Large intestine (tissue), 3 donors: ENCODE results near the gene TPRG1. TPM values are rescaled to one million over a fixed set of nuclear protein-coding genes. Genes with fewer than 3 reads are reported as not detected.
A peak's percentile ranks its signal among the peaks of the same experiment; 100 is the strongest.

Source experiments
- DNase-seq, 2 donors: peaks; one replicate each; pipeline versions ENCODE4 v3.0.0 to v3.0.0-alpha.2; 2013
- H3K27ac ChIP-seq: one replicate; pipeline ENCODE4 v1.5.1; 2013; ENCODE audit warnings: low read length
- H3K27me3 ChIP-seq: 2 replicates; pipeline ENCODE4 v1.6.1; 2013; ENCODE audit warnings: low read length; ENCODE audit not compliant: control insufficient read depth, insufficient read depth
- H3K36me3 ChIP-seq: 2 replicates; pipeline ENCODE4 v1.6.1; 2013; ENCODE audit warnings: low read length; ENCODE audit not compliant: control insufficient read depth, insufficient read depth
- H3K4me1 ChIP-seq: one replicate; pipeline ENCODE4 v1.6.1; 2013; ENCODE audit warnings: low read length; ENCODE audit not compliant: control insufficient read depth, insufficient read depth
- H3K4me3 ChIP-seq: one replicate; pipeline ENCODE4 v1.5.1; 2013; ENCODE audit warnings: low read length
- H3K9me3 ChIP-seq: one replicate; pipeline ENCODE4 v1.6.1; 2013; ENCODE audit warnings: mild to moderate bottlenecking, low read depth, low read length, moderate library complexity; ENCODE audit not compliant: control insufficient read depth
- WGBS: methylation state at CpG from one replicate; pipeline ENCODE4 v1.1.5; 2013; ENCODE audit warnings: low lambda C conversion rate; ENCODE audit not compliant: insufficient coverage; 5-methylcytosine and 5-hydroxymethylcytosine counted together
- polyA plus RNA-seq: library from polyadenylated mRNA; unstranded; fragments of 120-200 nt; gene quantifications from one replicate; pipeline ENCODE4 v1.2.1, GENCODE V29; 2013

Gene TPRG1
- polyA plus RNA-seq, 1 donor = 0.64 TPM

DNA sequence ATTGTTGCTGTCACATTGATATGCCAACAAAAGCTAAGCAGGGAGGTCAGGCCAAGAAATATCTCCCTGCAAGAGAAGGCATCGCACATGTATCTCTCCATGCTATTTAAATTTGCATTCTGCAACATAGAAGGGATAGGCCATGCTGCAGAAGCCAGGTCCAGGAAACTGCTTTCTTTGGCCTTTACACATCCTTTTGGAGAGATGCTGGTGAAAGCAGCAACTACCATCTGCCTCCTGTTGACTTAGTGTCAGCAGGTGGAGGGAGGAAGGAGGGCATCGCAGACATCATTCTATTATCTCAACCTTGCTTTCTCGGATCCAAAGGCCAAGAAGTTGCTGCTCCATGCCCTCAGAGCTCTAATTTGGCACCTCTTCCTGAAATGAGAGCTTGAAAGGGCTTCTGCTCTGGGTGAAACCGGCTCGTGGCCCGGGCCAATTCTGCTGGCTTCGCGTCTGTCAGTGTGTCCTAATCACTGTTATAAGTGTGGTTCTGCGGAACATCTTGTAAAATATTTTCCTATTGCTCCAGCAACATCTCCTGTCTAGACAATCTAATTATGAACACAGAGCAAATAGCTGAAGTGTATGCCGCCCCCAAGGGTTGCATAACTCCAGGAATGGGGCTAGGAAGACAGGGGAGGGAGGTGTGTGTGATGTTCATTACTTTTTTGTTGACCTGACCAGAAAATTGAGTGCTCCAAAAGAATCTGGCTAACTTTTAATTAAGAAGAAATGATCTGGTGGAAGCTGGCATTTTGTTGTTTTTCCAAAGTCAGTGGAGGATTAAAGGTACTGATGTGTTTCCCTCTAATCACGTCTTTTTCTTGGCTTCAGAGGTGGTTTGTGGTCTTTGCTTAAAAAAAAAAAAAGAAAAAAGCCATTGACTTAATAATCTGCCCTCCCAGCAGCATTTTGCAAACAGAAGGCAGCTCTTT is 89.1 kb downstream of the TPRG1 start:
- DNase-seq = peak in 1 of 2 donors; percentile 14
- no peak overlapping the region for H3K27ac ChIP-seq

DNA sequence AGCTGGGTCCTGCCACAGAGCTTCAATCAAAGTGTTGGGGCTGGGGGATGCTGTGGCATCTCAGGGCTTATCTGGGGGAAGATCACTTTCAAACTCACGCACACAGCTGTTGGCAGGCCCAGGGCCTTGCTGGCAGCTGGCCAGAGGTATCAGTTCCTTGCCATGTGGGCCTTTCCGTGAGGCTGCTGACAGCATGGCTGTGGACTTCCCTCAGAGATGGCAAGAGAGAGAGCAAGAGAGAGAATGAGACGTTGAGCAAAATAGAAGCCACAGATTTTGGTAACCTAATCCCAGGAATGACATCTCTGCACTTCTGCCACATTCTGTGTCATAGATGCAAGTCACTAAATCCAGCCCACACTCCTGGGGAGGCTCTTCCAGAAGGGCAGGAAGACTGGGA is 91.0 kb downstream of the TPRG1 start:
- H3K4me1 ChIP-seq = no peaks in the 10 kb centered on the region
- H3K9me3 ChIP-seq = no peaks in the 10 kb centered on the region
- no peak overlapping the region for H3K4me3 ChIP-seq
- no peaks in the 10 kb centered on the region for H3K27me3 ChIP-seq
- DNase-seq = no peak
- WGBS = no CpG with 5 or more reads among the region's 3 CpGs
- H3K27ac ChIP-seq = no peak overlapping the region
- H3K36me3 ChIP-seq = no peaks in the 10 kb centered on the region

More for the DNA sequence above, 89.1 kb downstream of the TPRG1 start:
- H3K4me3 ChIP-seq = no peak overlapping the region
- no peaks in the 10 kb centered on the region for H3K9me3 ChIP-seq
- no peaks in the 10 kb centered on the region for H3K36me3 ChIP-seq
- no peaks in the 10 kb centered on the region for H3K27me3 ChIP-seq
- WGBS = 75% methylated on average over 1 of the region's 11 CpGs
- H3K4me1 ChIP-seq = no peaks in the 10 kb centered on the region

DNA sequence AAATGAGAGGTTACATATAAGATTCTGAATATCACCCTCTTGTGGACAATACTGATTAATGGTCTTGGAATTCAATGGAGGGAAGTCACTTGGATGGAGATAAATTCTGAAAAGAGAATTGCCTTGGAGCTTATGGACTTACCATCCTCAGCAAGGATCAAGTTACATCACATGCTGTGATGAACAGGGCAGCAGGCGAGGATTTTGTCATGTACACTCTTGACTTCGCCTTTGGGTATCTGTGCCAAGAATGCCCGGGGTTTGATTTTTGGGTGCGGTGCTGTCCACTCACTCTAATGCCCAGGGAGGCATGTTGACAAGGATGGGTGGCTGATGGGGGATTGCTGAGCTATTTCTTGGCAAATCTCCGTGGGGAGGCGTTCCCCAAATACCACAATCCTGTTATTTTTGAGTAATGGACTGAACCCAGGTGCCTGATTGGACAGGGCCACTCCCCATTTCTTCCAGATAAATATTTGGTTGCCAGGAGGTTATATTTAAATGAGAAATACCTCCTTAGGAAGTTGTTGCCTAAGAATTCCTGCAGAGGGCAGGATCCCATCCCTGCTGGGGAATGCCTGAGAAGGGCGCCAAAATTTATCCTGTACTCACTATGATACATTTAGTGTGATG is 96.3 kb downstream of the TPRG1 start:
- DNase-seq = no peak
- Histone ChIP-seq H3K27me3 (no peaks in the 10 kb centered on the region), H3K27ac (no peak overlapping the region), H3K9me3 (no peaks in the 10 kb centered on the region), H3K4me3 (no peak overlapping the region), H3K4me1 (no peaks in the 10 kb centered on the region), H3K36me3 (no peaks in the 10 kb centered on the region)
- WGBS = no CpG with 5 or more reads among the region's 7 CpGs

DNA sequence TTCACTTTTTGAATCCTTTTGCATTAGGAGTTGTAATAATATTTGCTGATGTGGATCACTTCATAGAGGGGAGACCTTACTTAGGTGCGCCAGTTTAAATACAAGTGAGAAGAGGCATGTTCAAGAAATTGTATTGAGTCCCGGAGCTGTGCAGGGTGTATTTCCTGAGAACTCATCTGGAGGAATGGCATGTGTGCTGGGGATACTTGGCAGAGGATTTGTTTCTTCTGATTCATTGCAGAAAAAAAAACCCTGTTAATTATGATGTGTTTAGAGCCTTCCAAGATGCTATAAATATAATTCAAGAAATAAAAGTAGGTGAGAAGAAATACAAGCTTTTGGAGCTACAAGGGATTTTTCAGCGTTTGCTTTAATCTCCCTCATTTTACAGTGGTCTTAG is 97.6 kb downstream of the TPRG1 start:
- Histone ChIP-seq H3K27ac (no peak overlapping the region), H3K4me1 (no peaks in the 10 kb centered on the region), H3K27me3 (no peaks in the 10 kb centered on the region), H3K4me3 (no peak overlapping the region), H3K36me3 (no peaks in the 10 kb centered on the region), H3K9me3 (no peaks in the 10 kb centered on the region)
- no CpG with 5 or more reads among the region's 3 CpGs for WGBS
- DNase-seq = no peak

DNA sequence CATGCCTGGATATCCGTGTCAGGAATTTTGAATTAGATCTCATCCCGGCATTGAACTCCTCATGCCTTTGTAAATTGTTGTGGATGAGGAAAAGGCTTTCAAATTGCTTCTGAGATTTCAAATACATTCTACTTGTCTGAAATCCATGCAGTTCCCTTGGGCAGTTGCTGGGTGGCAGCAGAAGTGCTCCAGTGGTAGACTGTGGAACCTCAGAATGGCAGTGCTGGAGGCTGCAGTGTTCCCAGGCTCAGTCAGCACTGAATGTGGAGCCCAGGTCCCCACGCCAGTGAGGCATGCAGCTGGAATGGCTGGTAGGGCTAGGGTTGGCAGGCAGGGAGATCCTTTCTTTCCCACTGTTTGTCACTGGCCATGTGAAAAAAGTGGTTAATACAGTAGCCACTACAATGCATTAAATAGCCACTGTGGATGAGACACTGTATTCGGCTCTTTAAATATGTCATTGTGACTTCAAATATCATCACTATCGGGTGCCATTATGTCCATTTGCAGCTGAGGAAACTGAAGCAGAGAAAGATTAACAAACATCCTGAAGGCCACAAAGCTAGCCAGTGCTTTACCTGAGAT is 98.6 kb downstream of the TPRG1 start:
- DNase-seq = peak; percentile 38 to 53
- Histone ChIP-seq H3K4me3 (no peak overlapping the region), H3K9me3 (no peaks in the 10 kb centered on the region), H3K27ac (no peak overlapping the region), H3K4me1 (no peaks in the 10 kb centered on the region), H3K27me3 (no peaks in the 10 kb centered on the region), H3K36me3 (no peaks in the 10 kb centered on the region)
- WGBS = 52% methylated on average over 3 of the region's 5 CpGs

DNA sequence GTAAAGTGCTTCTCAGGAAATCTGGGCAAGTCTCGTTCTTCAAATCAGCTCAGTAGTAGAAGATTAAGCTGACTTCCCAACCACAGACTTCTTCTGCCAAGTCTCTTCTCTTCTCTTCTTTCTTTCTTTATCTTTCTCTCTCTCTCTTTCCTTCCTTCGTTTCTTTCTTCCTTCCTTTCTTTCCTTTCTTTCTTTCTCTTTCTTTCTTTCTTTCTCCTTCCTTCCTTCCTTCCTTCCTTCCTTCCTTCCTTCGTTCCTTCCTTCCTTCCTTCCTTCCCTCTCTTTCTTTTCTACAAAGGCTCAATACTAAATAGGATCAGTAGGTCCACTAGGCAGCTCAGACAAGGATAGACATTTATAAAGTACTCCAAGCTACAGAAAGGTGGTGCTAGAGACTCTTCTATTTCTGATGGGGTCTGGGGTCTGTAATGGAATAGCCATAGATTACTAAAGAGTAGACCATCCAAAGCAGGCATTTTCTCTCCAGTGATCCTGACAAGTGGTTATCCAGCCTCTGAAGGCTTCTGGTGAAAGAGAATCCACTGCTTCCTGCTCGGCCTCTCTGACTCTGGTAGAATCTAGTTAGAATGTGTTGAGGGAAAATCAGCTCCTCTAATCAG is 100.8 kb downstream of the TPRG1 start:
- H3K9me3 ChIP-seq = no peaks in the 10 kb centered on the region
- H3K27me3 ChIP-seq = no peaks in the 10 kb centered on the region
- no peak overlapping the region for H3K27ac ChIP-seq
- no peaks in the 10 kb centered on the region for H3K36me3 ChIP-seq
- no peaks in the 10 kb centered on the region for H3K4me1 ChIP-seq
- 100% methylated on average over 2 of the region's 4 CpGs for WGBS
- no peak for DNase-seq
- no peak overlapping the region for H3K4me3 ChIP-seq

DNA sequence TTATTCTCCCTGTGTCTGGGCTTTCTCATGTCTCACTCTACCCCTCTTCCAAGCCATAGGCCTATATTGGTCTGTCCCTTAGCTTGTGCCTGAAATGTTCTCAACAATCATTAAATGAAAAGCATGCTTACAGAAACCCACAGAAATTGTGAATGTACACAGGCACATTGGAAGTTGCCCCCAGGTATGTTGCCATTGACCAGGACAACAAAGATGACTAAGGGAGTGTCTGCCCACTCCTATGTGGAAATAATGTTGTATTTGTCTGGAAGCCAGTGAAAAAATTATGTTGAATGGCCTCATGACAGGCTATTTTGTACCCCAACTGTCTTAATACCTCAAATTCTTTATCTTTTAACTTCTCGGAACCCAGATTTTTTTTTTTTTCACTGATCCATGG is 102.0 kb downstream of the TPRG1 start:
- WGBS = 80% methylated on average over 1 of the region's 1 CpG
- Histone ChIP-seq H3K4me3 (no peak overlapping the region), H3K27ac (no peak overlapping the region), H3K36me3 (no peaks in the 10 kb centered on the region), H3K4me1 (no peaks in the 10 kb centered on the region), H3K9me3 (no peaks in the 10 kb centered on the region), H3K27me3 (no peaks in the 10 kb centered on the region)
- DNase-seq = no peak

DNA sequence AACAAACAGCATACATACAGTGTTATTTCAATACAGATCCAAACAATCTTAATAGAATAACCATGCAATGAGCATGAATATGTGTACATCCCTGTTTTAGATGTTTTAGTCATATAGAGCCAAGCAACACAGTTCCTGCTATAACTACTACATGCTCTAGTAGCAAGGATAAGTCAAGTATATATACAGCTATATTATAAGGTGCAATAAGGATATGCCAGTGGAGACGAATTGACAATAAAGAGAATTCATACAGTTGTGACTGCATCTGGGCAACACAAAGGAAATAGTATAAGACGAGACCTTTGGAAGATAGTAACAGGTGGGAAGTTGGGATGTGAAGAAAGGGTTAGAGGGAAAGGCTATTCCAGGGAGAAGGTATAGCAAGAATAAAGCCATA is 103.4 kb downstream of the TPRG1 start:
- Histone ChIP-seq H3K9me3 (no peaks in the 10 kb centered on the region), H3K36me3 (no peaks in the 10 kb centered on the region), H3K27ac (no peak overlapping the region), H3K27me3 (no peaks in the 10 kb centered on the region), H3K4me1 (no peaks in the 10 kb centered on the region), H3K4me3 (no peak overlapping the region)
- 100% methylated on average over 2 of the region's 2 CpGs for WGBS
- no peak for DNase-seq

DNA sequence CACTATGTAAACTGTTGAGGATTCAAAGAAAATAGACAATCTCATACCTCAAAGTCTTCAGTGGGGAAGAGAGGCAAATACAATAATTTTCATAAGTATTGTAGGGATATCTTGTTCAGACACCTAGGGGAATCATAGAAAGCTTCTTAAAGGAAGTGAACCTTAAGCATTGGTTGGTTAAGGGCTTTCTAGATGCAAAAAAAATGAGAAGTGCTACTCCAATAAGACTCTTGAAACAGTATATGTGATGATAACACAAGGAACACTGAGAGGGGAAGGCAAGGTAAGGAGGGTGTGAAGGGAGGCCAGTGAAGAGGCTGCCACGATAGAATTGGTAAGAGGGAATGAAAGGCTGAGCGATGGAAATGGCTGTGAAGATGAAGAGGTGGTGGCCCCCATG is 104.1 kb downstream of the TPRG1 start:
- H3K4me3 ChIP-seq = no peak overlapping the region
- no peak overlapping the region for H3K27ac ChIP-seq
- no peaks in the 10 kb centered on the region for H3K9me3 ChIP-seq
- no peak for DNase-seq
- WGBS = 83% methylated on average over 2 of the region's 2 CpGs
- no peaks in the 10 kb centered on the region for H3K4me1 ChIP-seq
- H3K36me3 ChIP-seq = no peaks in the 10 kb centered on the region
- H3K27me3 ChIP-seq = no peaks in the 10 kb centered on the region

DNA sequence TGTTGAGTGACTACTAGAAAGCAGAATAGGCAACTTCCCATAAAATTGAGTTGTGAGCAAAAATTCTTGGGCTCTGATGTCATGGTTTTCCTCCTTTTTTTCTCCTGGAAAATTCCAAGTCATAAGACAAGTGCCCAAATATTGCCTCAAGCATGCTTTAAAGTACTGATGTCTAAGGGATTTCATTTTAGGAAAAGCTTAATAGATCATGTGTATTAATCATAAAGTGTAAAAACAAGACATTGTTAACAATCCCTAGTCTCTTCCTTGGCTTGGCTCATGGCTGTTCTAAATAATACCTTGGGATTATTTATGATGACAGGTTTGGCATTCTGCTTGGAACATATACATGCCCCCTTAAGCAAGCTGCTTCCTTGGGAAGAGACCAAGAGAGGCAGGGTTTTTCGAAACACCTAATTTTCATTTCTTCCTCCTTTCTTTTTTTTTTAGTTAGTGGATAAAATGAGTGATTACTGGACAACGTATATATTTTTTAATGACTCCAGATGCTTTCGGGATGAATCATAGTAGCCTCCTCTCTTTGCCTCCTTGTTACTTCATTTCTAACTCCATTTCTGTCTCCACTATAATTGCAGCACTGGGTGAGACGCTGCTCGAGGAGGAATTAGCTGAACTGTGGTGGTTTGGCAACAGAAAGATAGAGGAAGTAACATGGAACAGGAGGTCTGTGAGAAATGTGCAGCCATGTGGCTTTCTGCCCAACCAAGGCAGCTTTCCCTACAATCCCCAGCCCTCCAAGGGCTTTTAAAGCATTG is 104.9 kb downstream of the TPRG1 start:
- 100% methylated on average over 1 of the region's 5 CpGs for WGBS
- Histone ChIP-seq H3K4me3 (no peak overlapping the region), H3K9me3 (no peaks in the 10 kb centered on the region), H3K36me3 (no peaks in the 10 kb centered on the region), H3K27ac (no peak overlapping the region), H3K4me1 (no peaks in the 10 kb centered on the region), H3K27me3 (no peaks in the 10 kb centered on the region)
- DNase-seq = no peak
